Psoas muscle (tissue), 8 donors: ENCODE data around the gene ITGB5. TPM values are rescaled to one million over a fixed set of nuclear protein-coding genes. Genes with fewer than 3 reads are reported as not detected.

Source experiments
- ATAC-seq, 4 donors: fragments of 200-7000 bp; cut with Tn5 transposase; one replicate each; pipeline ENCODE4 v1.9.1; 2020; ENCODE audit warnings: moderate library complexity in 3 of 4, mild to moderate bottlenecking in 2 of 4
- DNase-seq, 2 donors: peaks; one replicate each; pipeline ENCODE4 v3.0.0-alpha.2; 2020
- H3K27ac ChIP-seq: fragments of 200-600 bp; one replicate; pipeline ENCODE4 v1.8.0; 2022
- H3K27me3 ChIP-seq, 3 donors: fragments of 200-600 bp in 1 of 3; one replicate each; pipeline versions ENCODE4 v1.6.1 to v1.8.0; 2013 to 2022; ENCODE audit warnings: low read length in 2 of 3, mild to moderate bottlenecking in 2 of 3, moderate library complexity in 1 of 3; ENCODE audit not compliant: insufficient read depth in 3 of 3
- H3K36me3 ChIP-seq, 2 donors: fragments of 200-600 bp in 1 of 2; one replicate each; pipeline versions ENCODE4 v1.6.1 to v1.8.0; 2013 to 2022; ENCODE audit warnings: low read depth in 1 of 2, mild to moderate bottlenecking in 1 of 2, moderate library complexity in 1 of 2; ENCODE audit not compliant: insufficient read depth in 1 of 2
- H3K4me1 ChIP-seq: fragments of 200-600 bp; one replicate; pipeline ENCODE4 v1.8.0; 2022
- H3K4me3 ChIP-seq: fragments of 200-600 bp; one replicate; pipeline ENCODE4 v1.8.0; 2022; ENCODE audit warnings: mild to moderate bottlenecking
- H3K9me3 ChIP-seq: fragments of 200-600 bp; one replicate; pipeline ENCODE4 v1.8.0; 2022
- WGBS, 3 donors: extraction: QIAGEN DNeasy Blood & Tissue Kit; methylation state at CpG; one replicate each; pipeline versions ENCODE4 v1.1.6 to v1.1.7; 2013; 5-methylcytosine and 5-hydroxymethylcytosine counted together
- intact Hi-C, 2 donors: fragments of 100-400 bp; cut with DNase I; formaldehyde crosslinking; loops; one replicate each; pipeline versions ENCODE4 v1.11.0 to v1.14.2; 2022
- polyA plus RNA-seq, 3 donors: library from polyadenylated mRNA; stranded (reverse); fragments of 200-250 nt; gene quantifications; one replicate each; pipeline ENCODE4 v1.2.3, GENCODE V29; 2013
- total RNA-seq, 4 donors: library from RNA; stranded (reverse); fragmentation: NEBNext Ultra II Directional in 2 of 4; extraction: Animal tissue kit (Norgen Biotek cat#: 25700) in 2 of 4; gene quantifications; one replicate each; pipeline versions ENCODE4 v1.2.1 to v1.2.4, GENCODE V29; 2021 to 2023
- TF ChIP-seq, protein P1 (sequence below): fragments of 200-600 bp; IDR thresholded peaks from one replicate; pipeline ENCODE4 v1.8.0; 2022; ENCODE audit warnings: antibody characterized with exemption
- donor health status: healthy with polysubstance abuse.
- donor health status: DM: no; HTN: no; CAD: no; lungs with moderate emphysema.
- donor health status: Bipolar disorder and iron deficiency.
- donor health status: healthy.
- donor health status: DM: yes; HTN: yes; CAD: no.
- donor health status: DM: no; HTN: no; CAD: no.
- donor health status: DM: no; HTN: no; CAD: no.
- donor health status: DM: yes; HTN: yes; CAD: no.

Gene ITGB5
- total and polyA plus RNA-seq, 7 donors = 19.3 to 61.5 (median 37.5) TPM

DNA sequence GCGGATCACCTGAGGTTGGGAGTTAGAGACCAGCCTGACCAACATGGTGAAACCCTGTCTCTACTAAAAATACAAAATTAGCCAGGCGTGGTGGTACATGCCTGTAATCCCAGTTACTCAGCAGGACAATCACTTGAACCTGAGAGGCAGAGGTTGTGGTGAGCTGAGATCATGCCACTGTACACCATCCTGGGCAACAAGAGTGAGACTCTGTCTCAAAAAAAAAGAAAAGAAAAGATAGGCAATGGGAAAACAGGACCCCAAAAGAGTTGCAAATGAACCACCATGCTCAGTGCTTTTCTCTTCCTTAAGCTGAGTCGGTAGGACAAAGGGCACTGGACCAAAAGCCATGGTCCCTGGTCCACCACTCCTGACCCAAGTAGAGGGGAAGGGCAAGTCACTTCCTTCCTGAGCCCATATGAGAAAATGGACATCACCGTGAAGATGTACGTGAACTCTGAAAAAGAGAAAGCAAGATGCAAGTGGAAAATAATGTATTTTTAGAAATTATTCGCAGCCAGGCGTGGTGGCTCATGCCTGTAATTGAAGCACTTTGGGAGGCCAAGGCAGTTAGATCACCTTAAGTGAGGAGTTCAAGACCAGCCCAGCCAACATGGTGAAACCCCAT, 2.6 kb downstream of the ITGB5 start:
- intact Hi-C loops = loop anchor here in 1 of 2 donors (5.0 kb wide), 1 partner anchor 47 kb away; no protein-coding TSS in a partner anchor
- DNase-seq (no peak), ATAC-seq (no peak)
- Histone ChIP-seq H3K4me3 (no peak overlapping the region), H3K9me3 (no peaks in the 10 kb centered on the region), H3K27ac (no peak overlapping the region), H3K27me3 (no peaks in the 10 kb centered on the region), H3K4me1 (peaks cover 19% of the 10 kb centered on the region), H3K36me3 (no peaks in the 10 kb centered on the region)
- WGBS, 3 donors = 65 to 72% (median 71%) methylated on average over 7 of the region's 7 CpGs
- TF ChIP-seq, protein P1, sequence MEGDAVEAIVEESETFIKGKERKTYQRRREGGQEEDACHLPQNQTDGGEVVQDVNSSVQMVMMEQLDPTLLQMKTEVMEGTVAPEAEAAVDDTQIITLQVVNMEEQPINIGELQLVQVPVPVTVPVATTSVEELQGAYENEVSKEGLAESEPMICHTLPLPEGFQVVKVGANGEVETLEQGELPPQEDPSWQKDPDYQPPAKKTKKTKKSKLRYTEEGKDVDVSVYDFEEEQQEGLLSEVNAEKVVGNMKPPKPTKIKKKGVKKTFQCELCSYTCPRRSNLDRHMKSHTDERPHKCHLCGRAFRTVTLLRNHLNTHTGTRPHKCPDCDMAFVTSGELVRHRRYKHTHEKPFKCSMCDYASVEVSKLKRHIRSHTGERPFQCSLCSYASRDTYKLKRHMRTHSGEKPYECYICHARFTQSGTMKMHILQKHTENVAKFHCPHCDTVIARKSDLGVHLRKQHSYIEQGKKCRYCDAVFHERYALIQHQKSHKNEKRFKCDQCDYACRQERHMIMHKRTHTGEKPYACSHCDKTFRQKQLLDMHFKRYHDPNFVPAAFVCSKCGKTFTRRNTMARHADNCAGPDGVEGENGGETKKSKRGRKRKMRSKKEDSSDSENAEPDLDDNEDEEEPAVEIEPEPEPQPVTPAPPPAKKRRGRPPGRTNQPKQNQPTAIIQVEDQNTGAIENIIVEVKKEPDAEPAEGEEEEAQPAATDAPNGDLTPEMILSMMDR = no peak

DNA sequence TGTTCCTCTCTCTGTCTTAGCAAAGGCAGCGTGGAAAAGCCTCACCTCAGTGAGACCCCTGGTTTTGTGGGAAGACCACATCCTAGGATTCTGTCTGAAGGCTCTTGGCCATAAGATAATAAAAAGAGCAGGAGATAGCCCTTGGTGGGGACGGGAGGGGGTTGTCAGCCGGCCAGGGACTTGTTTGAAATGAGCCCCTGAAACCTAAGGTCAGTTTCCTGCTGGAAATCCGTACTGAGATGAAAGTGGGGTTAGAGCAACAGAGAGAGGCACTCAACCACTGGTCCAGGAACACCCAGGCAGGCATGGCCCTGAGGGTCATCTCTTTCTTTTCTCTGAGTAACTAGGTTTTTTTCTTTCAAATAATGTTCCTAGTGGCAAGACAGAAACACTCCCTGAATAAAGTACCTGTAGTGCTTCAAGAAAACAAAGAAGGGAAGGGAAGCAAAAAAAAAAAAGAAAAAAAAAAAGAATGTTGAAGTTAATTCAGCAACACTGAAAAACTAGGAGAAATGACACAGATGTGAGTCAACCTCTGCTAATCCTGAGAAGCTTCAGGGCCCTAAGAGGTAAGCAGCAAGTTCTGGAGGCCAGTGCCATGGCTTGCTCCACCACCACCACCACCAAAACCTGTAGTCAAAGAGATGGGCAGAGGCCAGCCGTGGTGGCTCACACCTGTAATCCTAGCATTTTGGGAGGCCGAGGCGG, 3.2 kb downstream of the ITGB5 start:
- no peak for ATAC-seq
- intact Hi-C loops = no loop called here
- no peak for DNase-seq
- WGBS, 3 donors = 74 to 91% (median 89%) methylated on average over 6 to 7 of the region's 7 CpGs
- H3K4me1 ChIP-seq = peaks cover 26% of the 10 kb centered on the region
- no peaks in the 10 kb centered on the region for H3K9me3 ChIP-seq
- no peaks in the 10 kb centered on the region for H3K27me3 ChIP-seq
- no peak overlapping the region for H3K4me3 ChIP-seq
- H3K27ac ChIP-seq = no peak overlapping the region
- TF ChIP-seq, protein P1 = no peak
- no peaks in the 10 kb centered on the region for H3K36me3 ChIP-seq

DNA sequence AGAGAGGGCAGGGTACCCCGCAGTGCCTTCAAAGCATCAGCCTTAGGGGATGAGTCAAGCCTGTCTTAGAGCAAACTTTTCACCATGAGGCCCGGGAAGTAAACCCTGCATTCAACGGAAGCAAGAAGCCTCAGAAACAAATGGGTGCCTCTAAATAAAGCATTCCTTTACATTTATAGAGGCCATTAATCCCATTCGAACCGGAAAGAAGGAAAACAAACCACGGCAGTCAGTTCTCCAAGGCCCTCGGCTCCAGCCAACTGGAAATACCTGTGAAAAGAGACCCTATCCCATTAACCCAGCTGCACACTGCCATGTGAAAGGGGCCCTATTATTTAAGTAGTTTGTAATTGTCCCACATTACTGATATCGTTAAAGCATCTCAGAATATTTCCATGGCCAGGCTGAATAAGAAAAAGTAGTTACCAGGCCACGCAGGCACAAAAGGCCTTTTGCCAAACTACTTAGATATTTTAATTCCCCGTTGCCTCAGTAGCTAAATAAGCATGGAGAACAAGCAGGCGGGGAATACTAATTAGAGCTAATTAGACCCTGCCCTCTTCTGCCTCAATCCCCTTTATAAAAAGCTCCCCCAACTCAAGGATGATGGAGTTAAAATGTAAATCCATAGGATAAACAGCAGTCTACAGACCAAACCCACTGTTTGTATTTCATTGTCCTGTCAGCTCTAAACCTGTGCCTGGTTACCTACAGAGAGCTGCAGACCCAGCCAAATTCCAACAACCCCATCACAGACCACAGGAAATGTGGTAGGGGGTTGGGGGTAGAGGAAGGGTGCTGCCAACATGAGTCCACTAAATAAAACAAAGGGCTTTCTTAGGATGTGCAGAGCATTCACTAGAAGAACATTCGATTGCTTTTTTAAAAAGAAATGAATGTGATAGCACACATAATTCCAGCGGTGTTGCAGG, 4.1 kb downstream of the ITGB5 start:
- WGBS, 3 donors = 82 to 90% (median 85%) methylated on average over 13 of the region's 13 CpGs
- Histone ChIP-seq H3K27me3 (no peaks in the 10 kb centered on the region), H3K4me1 (peaks cover 35% of the 10 kb centered on the region), H3K9me3 (no peaks in the 10 kb centered on the region), H3K27ac (no peak overlapping the region), H3K4me3 (no peak overlapping the region), H3K36me3 (no peaks in the 10 kb centered on the region)
- DNase-seq (no peak), ATAC-seq (no peak)
- TF ChIP-seq, protein P1 = no peak
- intact Hi-C loops = no loop called here

DNA sequence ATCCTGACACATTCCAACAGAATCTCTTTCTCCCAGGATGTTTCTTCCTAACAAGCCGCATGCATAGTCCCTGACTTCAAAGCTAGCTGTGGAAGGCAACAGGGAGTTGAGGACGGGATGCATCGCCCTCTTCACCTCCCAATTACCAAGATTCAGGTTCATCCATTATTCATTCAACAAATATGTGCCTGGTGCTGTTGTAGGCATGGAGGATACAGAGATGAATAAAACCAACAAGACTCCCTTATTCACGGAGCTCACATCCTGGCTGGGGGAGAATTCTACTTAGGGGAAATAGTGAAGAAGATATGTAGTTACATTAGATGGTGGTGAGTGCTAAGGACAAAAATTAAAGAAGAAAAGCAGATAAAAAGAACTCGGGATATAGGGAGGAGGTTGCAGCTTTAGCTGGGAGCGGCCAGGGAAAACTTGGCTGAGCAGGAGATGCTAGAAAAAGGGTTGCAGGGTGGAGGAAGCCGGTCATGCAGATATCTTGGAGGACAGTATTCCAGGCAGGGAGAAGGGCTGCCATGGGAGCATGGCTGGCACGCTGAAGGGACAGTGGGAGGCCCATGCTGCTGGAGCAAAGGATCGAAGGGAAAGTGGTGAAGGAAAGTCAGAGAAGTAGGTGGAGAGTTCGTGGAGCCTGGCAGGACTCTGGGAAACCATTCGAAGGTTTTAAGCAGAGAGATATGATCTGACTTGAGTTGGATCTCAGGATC, 5.0 kb downstream of the ITGB5 start:
- ATAC-seq (no peak), DNase-seq (no peak)
- 87 to 94% (median 93%) methylated on average over 11 of the region's 11 CpGs for WGBS, 3 donors
- TF ChIP-seq, protein P1 = no peak
- Histone ChIP-seq H3K36me3 (no peaks in the 10 kb centered on the region), H3K27me3 (no peaks in the 10 kb centered on the region), H3K9me3 (no peaks in the 10 kb centered on the region), H3K4me3 (no peak overlapping the region), H3K27ac (no peak overlapping the region), H3K4me1 (peaks cover 44% of the 10 kb centered on the region)
- intact Hi-C loops = no loop called here
